CD4-positive, alpha-beta T cell treated with Interleukin-4 for 1 hour (primary cell): ENCODE results near the gene NUCB2.
A peak's percentile ranks its signal among the peaks of the same experiment; 100 is the strongest.
"Not testable (repeated sequence)": the region's sequence is repeated elsewhere in the genome, so short reads cannot be mapped to it uniquely, and the experiment has no call there.

Experiments
- DNase-seq, 2 donors: peaks; one replicate each; pipeline ENCODE4 v3.0.0-alpha.2; 2020 to 2022

Gene NUCB2

GRCh38 chr11:17276236-17277023, at the start of gene NUCB2:
TSS of gene NUCB2 (plus strand) at chr11:17276739. CDS start at chr11:17295324, 18,585 bp downstream.
- peak; percentile 95 to 96 for DNase-seq

GRCh38 chr11:17228186-17228925, 48.2 kb upstream of the NUCB2 start:
- DNase-seq: not testable (repeated sequence)

GRCh38 chr11:17229481-17230152, 46.9 kb upstream of the NUCB2 start:
- no peak for DNase-seq

DNA sequence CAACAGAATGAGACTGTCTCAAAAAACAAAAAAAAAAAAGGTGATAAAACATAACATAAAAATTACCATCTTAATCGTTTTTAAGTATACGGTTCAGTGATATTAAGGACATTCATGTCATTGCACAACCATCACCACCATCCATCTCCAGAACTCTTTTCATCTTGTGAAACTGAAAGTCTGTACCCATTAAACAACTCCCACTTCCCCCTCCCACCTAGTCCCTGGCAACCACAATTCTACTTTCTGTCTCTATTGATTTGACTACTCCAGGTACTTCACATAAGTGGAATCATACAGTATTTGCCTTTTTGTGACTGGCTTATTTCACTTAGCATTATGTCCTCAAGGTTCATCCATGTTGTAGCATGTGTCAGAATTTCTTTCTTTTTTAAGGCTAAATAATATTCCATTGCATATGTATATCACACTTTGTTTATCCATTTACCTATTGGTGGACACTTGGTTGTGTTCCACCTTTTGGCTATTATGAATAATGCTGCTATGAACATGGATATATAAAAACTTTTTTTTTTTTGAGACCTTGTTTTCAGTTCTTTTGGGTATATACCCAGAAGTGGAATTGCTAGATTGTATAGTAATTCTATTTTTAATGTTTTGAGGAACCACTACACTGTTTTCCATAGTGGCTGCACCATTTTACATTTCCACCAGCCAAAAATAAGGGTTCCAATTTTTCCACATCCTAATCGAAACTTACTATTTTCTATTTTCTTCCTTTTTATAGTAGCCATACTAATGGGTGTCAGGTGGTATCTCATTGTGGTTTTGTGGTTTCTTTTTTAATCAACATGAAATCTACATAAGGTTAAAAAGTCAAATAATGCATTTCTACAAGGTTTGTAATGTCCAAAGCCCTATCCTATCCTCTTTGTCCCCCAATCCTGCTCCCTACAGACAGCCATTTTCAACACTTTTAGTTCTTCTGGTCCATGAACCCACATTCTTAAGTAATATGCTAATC, 45.4 kb upstream of the NUCB2 start:
- peak in 1 of 2 donors; percentile 43 for DNase-seq

DNA sequence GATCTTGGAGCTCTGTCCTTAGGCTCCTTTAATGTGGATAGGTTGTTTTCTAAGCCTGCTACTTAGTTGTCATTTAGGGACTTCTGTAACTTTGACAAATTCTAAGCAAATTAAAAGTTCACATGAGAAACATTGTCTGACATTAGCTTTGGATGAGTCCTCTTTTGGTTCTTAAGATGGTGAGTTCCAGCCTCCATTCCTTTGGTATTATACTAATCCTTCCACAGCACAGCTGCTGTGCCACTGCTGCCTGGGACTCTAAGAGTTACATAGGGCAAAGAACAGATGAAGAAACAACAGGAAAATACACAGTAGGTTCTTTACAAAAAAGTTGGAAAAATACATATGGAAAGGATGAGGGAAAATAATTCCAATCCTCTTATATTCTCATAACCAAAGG, 43.4 kb upstream of the NUCB2 start:
- DNase-seq: no peak

DNA sequence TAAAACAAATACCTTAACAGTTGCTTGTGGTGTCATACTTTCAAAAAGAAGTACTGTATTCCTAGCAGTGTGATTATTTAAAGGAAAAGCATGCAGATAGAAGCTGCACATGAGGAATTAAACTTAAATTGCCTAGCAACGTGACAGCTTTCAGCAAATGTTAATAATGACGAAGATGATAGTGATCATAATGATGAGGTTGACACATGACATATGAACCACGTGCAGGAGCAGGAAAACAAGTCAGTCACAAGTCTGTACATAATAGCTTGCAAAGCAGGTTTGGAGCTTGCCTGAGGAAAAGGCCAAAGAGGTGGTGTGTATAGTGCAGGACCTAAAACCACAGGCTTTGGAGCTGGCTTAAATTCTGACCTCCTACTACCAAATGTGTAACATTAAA, 38.2 kb upstream of the NUCB2 start:
- DNase-seq: no peak

DNA sequence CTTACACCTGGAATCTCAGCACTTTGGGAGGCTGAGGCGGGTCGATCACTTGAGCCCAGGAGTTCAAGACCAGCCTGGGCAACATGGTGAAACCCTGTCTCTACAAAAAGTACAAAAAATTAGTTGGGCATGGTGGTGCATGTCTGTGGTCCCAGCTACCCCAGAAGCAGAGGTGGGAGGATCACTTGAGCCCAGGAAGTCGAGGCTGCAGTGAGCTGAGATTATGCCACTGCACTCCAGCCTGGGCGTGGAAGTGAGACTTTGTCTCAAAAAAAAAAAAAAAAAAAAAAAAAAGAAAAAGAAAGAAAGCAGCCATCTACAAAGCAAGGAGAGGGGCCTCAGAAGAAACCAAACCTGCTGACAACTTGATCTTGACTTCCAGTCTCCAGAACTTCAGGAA, 36.6 kb upstream of the NUCB2 start:
- not testable (repeated sequence) for DNase-seq

DNA sequence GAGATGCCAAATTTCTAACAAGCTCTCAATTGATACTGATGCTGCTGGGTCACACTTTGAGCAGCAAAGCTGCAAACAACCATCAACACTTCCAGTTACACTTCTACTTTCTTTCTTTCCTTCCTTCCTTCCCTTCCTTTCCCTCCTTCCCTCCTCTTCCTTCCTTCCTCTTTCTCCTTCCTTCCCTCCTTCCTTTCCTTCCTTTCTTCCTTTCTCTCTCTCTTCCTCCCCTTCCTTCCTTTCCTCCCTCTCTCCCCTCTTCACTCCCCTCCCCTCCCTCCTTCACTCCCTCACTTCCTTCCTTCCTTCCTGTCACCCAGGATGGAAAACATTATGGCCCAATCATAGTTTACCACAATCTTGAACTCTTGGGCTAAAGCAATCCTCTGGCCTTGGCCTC, 35.8 kb upstream of the NUCB2 start:
- no peak for DNase-seq

- not testable (repeated sequence) for DNase-seq
Observed at GRCh38 chr11:17242954-17243353, 33.6 kb upstream of the NUCB2 start.

DNA sequence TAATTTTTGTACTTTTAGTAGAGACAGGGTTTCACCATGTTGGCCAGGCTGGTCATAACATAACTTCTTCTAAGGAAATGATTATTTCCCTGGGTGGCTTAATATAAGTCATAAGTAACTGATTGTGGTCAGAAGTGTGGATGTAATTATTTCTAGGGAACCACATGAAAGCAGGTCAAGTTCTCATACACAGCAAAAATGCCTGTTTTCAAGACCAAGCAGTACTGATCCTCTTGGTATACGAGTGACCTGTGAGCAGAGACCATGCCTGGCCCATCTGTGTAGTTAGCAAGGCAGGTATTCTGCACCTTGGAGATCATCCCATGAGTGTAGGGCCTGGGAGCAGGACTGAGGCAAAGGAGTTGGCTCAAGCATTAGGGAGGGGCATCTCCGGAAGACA, 32.5 kb upstream of the NUCB2 start:
- DNase-seq: no peak

DNA sequence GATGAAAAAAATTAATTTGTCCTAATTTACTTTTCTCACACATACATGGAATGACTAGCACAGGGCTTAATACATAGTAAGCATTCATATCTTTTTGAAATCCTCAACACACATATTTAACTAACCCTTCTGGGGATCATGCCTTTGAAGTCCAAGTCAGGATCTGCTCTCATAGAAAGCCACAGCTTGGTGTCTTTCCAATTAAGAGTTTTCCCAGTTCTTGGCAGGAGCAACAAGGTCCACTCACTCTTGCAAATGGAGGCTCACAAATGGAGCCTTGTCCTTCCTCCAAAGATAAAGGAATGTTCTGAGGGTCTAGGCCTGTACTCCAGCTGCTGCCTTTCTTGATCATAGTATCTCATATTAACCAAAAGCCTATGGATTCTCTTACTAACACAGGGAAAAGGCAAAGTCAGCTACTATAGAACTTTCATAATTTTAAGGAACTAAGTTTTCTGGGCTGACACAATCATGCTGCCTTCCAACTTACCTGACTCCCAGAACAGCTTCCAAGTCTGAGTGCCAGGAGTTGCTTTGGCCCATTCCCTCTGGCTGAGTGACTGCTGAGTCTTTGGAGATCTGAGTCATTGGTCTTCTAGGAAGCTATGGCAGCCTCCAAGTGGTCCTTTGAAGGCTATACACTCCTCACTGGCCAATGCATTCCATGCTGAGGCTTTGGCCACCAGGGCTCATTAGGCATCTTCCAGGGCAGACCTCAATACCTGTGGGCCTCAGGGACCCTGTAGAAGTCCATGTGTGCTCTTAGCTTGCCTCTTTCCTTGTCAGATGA, 25.8 kb upstream of the NUCB2 start:
- DNase-seq: no peak

DNA sequence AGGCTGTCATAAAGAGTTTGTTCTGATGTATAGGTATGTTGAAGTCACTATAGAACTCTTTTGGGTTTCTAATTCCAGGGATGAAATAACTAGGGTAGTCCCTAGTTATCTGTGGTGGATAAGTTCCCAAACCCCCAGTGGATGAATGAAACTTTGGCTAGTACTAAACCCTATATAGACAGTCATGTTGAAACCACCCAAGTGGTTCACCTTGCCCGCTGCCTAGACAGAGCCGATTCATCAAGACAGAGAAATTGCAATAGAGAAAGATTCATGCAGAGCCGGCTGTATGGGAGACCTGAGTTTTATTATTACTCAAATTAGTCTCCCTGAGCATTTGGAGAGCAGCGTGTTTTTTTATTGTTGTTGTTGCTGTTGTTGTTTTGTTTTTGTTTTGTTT, 23.8 kb upstream of the NUCB2 start:
- DNase-seq: no peak

GRCh38 chr11:17256512-17256911, 20.0 kb upstream of the NUCB2 start:
- no peak for DNase-seq

DNA sequence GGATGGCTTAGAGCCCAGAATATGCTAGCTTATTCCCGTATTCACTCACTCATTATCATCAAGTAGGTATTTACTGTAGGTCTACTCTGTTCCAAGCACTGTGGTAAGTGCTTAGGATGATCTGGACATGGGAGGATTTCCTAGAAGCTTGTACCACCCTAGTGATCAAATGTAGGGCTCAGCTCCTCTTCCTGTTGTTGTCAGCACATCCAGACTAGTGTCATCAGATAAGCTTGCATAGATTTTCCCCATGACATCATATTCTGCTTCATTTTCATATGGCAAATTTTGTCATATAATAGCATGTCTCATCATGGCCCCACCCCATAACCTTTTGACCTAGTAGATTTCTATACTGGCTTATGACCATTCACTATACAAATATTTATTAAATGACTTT, 19.3 kb upstream of the NUCB2 start:
- no peak for DNase-seq

DNA sequence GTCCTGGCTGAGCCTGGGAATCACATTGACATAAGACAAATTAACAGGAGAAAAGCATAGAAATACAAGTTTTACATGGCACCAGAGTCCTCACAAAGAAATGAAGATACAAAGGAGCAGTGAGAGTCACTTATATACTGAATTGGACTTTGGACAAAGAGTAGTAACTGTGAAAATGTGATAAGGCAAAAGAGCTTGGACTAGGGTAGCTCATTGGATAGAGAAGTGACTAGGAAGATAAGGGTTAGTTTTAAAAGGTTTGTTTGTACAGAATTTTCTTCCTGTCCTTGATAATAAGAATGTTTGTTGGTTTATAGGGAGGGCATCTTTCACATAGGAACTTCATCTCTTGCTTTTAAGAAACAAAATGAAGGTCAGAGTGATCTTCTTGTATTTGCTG, 17.9 kb upstream of the NUCB2 start:
- no peak for DNase-seq

DNA sequence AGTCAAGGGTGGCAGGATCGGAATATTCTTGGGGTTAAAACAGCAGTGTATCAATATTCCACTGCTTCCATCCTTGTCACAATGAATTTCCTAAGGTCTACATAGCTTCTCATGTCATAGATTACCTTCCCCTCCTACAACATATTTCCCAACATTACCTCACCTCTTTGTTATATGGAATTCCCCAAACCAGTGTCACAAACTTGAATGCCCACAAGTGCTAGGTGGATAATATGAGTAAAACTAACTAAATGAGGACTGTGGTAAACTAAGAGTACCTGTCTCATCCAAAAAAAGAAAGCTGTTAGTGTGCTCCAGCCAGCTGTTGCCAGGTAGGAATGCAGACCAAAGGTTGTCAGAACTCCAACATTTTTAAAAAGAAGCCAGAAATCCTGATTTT, 17.0 kb upstream of the NUCB2 start:
- DNase-seq: no peak

DNA sequence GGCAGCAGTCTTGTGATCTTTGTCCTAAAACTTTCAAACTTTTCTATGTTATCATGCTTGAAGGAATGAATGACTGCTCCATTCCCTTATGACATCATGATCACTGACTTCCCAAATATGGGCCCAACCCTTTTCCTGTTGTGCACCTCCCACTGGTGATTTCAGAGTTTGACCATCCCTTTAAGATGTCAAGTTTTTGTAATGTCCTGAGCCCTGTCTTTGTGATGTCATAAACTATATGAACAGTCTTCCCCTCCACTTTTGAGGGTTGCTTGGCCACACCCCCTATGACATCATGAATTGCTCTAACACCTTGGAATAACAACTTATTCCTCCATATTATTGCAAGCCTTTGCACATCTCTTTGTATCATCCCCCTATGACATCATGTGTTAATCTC, 16.5 kb upstream of the NUCB2 start:
- no peak for DNase-seq

DNA sequence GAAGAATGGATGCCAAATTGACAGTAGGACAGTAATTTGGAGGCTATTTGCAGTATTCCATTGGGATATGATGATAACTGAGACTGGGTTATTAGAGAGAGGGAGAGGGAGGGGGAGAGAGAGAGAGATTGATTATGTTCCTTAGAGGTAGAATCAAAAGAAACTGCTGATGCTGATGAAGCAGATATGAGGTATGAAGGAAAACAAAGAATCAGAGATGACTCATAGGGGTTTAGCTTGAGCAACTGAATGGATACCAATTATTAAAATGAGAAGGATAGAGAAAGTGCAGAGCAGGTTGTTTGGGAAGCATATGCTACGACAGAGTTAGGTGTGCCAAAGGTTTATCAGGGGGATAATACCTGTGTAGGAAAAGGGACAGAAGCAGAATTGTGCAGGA, 12.8 kb upstream of the NUCB2 start:
- DNase-seq: no peak

DNA sequence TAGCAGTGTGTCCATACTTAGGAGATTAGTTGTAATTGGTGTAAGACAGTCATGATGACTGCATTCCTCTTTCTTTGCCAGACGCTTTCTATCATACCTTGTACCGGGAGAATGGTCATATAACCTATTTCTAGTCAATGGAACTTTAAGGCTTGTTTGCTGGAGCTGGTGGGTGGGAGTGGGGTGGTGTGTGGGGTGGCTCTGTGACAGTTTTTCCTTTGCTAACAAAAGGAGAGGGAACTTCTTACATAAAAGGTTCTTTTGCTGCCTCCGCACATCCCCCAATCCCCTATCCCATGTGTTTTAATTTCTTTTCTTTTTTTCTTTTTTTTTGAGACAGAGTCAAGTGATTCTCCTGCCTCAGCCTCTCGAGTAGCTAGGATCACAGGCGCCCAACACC, 9.8 kb upstream of the NUCB2 start:
- no peak for DNase-seq

DNA sequence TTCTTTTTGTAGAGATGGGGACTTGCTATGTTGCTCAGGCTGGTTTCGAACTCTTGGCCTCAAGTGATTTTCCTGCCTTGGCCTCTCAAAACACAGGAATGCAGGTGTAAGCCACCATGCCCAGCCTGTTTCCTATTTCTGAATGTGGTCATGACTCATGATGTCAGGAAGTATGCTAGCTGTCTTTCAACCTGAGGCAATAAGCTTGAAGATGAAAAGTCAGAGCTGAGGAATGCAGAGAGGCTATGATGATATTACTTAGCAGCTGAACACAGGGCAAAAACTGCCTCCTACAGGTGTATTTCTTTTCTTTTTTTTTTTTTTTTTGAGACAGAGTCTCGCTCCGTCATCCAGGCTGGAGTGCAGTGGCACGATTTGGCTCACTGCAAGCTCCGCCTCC, 9.0 kb upstream of the NUCB2 start:
- no peak for DNase-seq

DNA sequence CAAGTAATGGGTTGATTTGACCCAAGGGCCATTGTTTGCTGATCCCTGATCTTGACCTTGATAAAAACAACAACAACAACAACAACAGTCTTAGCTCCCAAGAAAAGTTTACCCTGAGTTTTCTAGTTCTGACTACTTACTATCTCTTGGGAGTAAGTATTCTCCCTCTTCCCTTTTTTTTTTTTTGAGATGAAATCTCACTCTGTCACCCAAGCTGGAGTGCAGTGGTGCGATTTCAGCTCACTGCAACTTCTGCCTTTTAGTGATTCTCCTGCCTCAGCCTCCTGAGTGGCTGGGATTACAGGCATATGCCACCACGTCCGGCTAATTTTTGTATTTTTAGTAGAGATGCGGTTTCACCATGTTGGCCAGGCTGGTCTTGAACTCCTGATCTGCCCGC, 8.0 kb upstream of the NUCB2 start:
- not testable (repeated sequence) for DNase-seq

GRCh38 chr11:17268902-17269301, 7.6 kb upstream of the NUCB2 start:
- no peak for DNase-seq
